A549 (cell line): ENCODE results near the gene HS6ST2.

Source experiments
- BCL3 ChIP-seq: fragments of >200 bp; sonication (Bioruptor Twin); formaldehyde crosslinking; IDR thresholded peaks from 3 replicates; pipeline ENCODE4 v1.6.1; 2016
- CHD4 ChIP-seq: fragments of 200-600 bp; sonication (generic); IDR thresholded peaks from 2 replicates; pipeline ENCODE4 v1.6.1; 2016; ENCODE audit warnings: antibody characterized with exemption, mild to moderate bottlenecking, borderline replicate concordance
- CTCF ChIP-seq: fragments of >200 bp; sonication (Bioruptor Twin); formaldehyde crosslinking; IDR thresholded peaks from 3 replicates; pipeline ENCODE4 v1.5.1; 2016
- EP300 ChIP-seq, 2 experiments: fragments of >200 bp; sonication (Bioruptor Twin); formaldehyde crosslinking; IDR thresholded peaks; 2 replicates in 1 of 2; 3 replicates in 1 of 2; pipeline ENCODE4 v1.6.1; 2016 to 2017
- FOXS1 ChIP-seq: fragments of 250-450 bp; sonication (Bioruptor Pico); IDR thresholded peaks from 2 replicates; pipeline ENCODE4 v1.5.0; 2020; ENCODE audit warnings: mild to moderate bottlenecking, moderate library complexity
- HMGXB4 ChIP-seq: fragments of 250-450 bp; sonication (Bioruptor Pico); IDR thresholded peaks from 2 replicates; pipeline ENCODE4 v1.5.0; 2021; ENCODE audit warnings: mild to moderate bottlenecking, moderate library complexity, borderline replicate concordance
- MAFK ChIP-seq: fragments of 450-650 bp; IDR thresholded peaks from 2 replicates; pipeline ENCODE4 v1.6.1; 2014; ENCODE audit not compliant: partially characterized antibody
- MAX ChIP-seq: IDR thresholded peaks from 2 replicates; pipeline ENCODE4 v1.6.1; 2012
- REST ChIP-seq: fragments of 200-600 bp; sonication (generic); IDR thresholded peaks from 2 replicates; pipeline ENCODE4 v1.6.1; 2016; ENCODE audit warnings: antibody characterized with exemption, mild to moderate bottlenecking, moderate library complexity

GRCh38 chrX:132940727-132941327, 17.6 kb downstream of the HS6ST2 start:
- TF ChIP-seq FOXS1 (no peak), BCL3 (no peak), CTCF (no peak), HMGXB4 (CRISPR knock-in tag) (no peak), CHD4 (no peak), MAX (no peak), REST (no peak), EP300 (IDR thresholded peaks at IDR 0.05) (no peak), MAFK (no peak)
